GM23338 (cell line): Measurements from ENCODE around the gene SRXN1. TPM values are rescaled to one million over a fixed set of nuclear protein-coding genes. Genes with fewer than 3 reads are reported as not detected.

Experiments used
- ATAC-seq: fragments of 200-7000 bp; cut with Tn5 transposase; 3 replicates; pipeline ENCODE4 v1.9.1; 2020
- DNase-seq: peaks from one replicate; pipeline ENCODE4 v3.0.0-alpha.2; 2015; ENCODE audit warnings: low spot score
- H2AFZ ChIP-seq: fragments of 200-600 bp; sonication (generic); 2 replicates; pipeline ENCODE4 v1.8.0; 2016; ENCODE audit warnings: antibody characterized with exemption, mild to moderate bottlenecking, moderate library complexity
- H3F3A ChIP-seq: fragments of 200-600 bp; sonication (generic); replicated peaks from 2 replicates; pipeline ENCODE4 v1.8.0; 2017; ENCODE audit warnings: antibody characterized with exemption, mixed run types, low read depth
- H3K27ac ChIP-seq: fragments of 200-600 bp; sonication (generic); 2 replicates; pipeline ENCODE4 v1.6.1; 2016; ENCODE audit warnings: low read depth
- H3K27me3 ChIP-seq: fragments of 200-600 bp; sonication (generic); 2 replicates; pipeline ENCODE4 v1.8.0; 2016; ENCODE audit warnings: mild to moderate bottlenecking, mixed run types, moderate library complexity; ENCODE audit not compliant: insufficient read depth
- H3K36me3 ChIP-seq: fragments of 200-600 bp; sonication (generic); 2 replicates; pipeline ENCODE4 v1.8.0; 2016; ENCODE audit warnings: mild to moderate bottlenecking; ENCODE audit not compliant: insufficient read depth
- H3K4me1 ChIP-seq: fragments of 200-600 bp; sonication (generic); 2 replicates; pipeline ENCODE4 v1.8.0; 2016; ENCODE audit warnings: mild to moderate bottlenecking, moderate library complexity; ENCODE audit not compliant: insufficient read depth
- H3K4me2 ChIP-seq: fragments of 200-600 bp; sonication (generic); 2 replicates; pipeline ENCODE4 v1.7.1; 2017; ENCODE audit warnings: mixed run types
- H3K4me3 ChIP-seq: fragments of 200-600 bp; sonication (generic); 2 replicates; pipeline ENCODE4 v1.6.1; 2016; ENCODE audit warnings: mixed run types
- H3K79me2 ChIP-seq: fragments of 200-600 bp; sonication (generic); replicated peaks from 2 replicates; pipeline ENCODE4 v1.8.0; 2017; ENCODE audit warnings: mild to moderate bottlenecking; ENCODE audit not compliant: insufficient read depth
- H3K9me2 ChIP-seq: fragments of 200-600 bp; sonication (generic); 2 replicates; pipeline ENCODE4 v1.8.0; 2017; ENCODE audit not compliant: insufficient read depth
- H4K20me1 ChIP-seq: fragments of 200-600 bp; sonication (generic); replicated peaks from 2 replicates; pipeline ENCODE4 v1.8.0; 2017; ENCODE audit warnings: mild to moderate bottlenecking; ENCODE audit not compliant: insufficient read depth
- H3K27ac Mint-ChIP-seq: 2 replicates; pipeline ENCODE4 v1.8.0; 2020; ENCODE audit warnings: inconsistent platforms, mild to moderate bottlenecking, moderate library complexity, mixed read lengths
- H3K27me3 Mint-ChIP-seq: 3 replicates; pipeline ENCODE4 v1.8.0; 2022; ENCODE audit warnings: low read depth, mild to moderate bottlenecking, moderate library complexity, mixed read lengths, inconsistent platforms; ENCODE audit not compliant: insufficient read depth, poor library complexity
- H3K36me3 Mint-ChIP-seq: 3 replicates; pipeline ENCODE4 v1.8.0; 2021; ENCODE audit warnings: low read depth, mild to moderate bottlenecking, inconsistent platforms, moderate library complexity, mixed read lengths
- H3K4me1 Mint-ChIP-seq: 3 replicates; pipeline ENCODE4 v1.8.0; 2020; ENCODE audit warnings: mild to moderate bottlenecking, inconsistent platforms, mixed read lengths
- H3K4me3 Mint-ChIP-seq: 3 replicates; pipeline ENCODE4 v1.8.0; 2021; ENCODE audit warnings: moderate library complexity, mild to moderate bottlenecking, inconsistent platforms, mixed read lengths
- H3K9me3 Mint-ChIP-seq: 3 replicates; pipeline ENCODE4 v1.8.0; 2020; ENCODE audit warnings: moderate library complexity, mild to moderate bottlenecking, inconsistent platforms, mixed read lengths
- CREB1 ChIP-seq: fragments of 250-450 bp; sonication (Bioruptor Pico); IDR thresholded peaks from 2 replicates; pipeline ENCODE4 v1.5.0; 2020; ENCODE audit warnings: low read depth, mild to moderate bottlenecking, moderate library complexity
- JUNB ChIP-seq: IDR thresholded peaks from one replicate; pipeline ENCODE4 v1.6.1; 2016; ENCODE audit warnings: antibody characterized with exemption; ENCODE audit not compliant: unreplicated experiment
- NANOG ChIP-seq: IDR thresholded peaks from 2 replicates; pipeline ENCODE4 v1.6.1; 2016; ENCODE audit warnings: antibody characterized with exemption, borderline replicate concordance
- POLR2AphosphoS5 ChIP-seq: IDR thresholded peaks from 2 replicates; pipeline ENCODE4 v1.6.1; 2016; ENCODE audit warnings: antibody characterized with exemption, low read depth
- ZNF331 ChIP-seq: fragments of 250-450 bp; sonication (Bioruptor Pico); IDR thresholded peaks from 2 replicates; pipeline ENCODE4 v1.5.0; 2020; ENCODE audit warnings: low read depth, mild to moderate bottlenecking, moderate library complexity
- polyA plus RNA-seq: library from polyadenylated mRNA; unstranded; fragments of >200 nt; fragmentation: Nextera tagmentation; extraction: Ambion mirVana; gene quantifications from 2 replicates; pipeline ENCODE4 v1.2.1, GENCODE V29; 2016
- total RNA-seq: library from RNA; depleted of rRNA; stranded (reverse); fragments of >200 nt; shearing (Covaris generic); gene quantifications from 2 replicates; pipeline ENCODE4 v1.2.3, GENCODE V29; 2014
- TF ChIP-seq, protein P1 (sequence below): IDR thresholded peaks from one replicate; pipeline ENCODE4 v1.6.1; 2018; ENCODE audit warnings: antibody characterized with exemption; ENCODE audit not compliant: unreplicated experiment
- TF ChIP-seq, protein P2 (sequence below), 2 experiments: fragments of 200-600 bp in 1 of 2; sonication (generic) in 1 of 2; conservative IDR thresholded peaks; 2 replicates each; pipeline versions ENCODE4 v1.5.1 to v1.6.1; 2016 to 2017; ENCODE audit warnings: antibody characterized with exemption in 2 of 2, low read depth in 2 of 2, mild to moderate bottlenecking in 2 of 2, moderate library complexity in 1 of 2
- TF ChIP-seq, protein P3 (sequence below): fragments of 250-450 bp; sonication (Bioruptor Pico); IDR thresholded peaks from 2 replicates; pipeline ENCODE4 v1.5.0; 2020; ENCODE audit warnings: mild to moderate bottlenecking, moderate library complexity

The SRXN1 gene
- total and polyA plus RNA-seq, 2 experiments from 2014 or later, result 8.4 to 26.6 TPM

- H3F3A ChIP-seq, result no peaks in the 10 kb centered on the region
- no peak overlapping the region for H3K4me3 Mint-ChIP-seq
- ATAC-seq (no peak), DNase-seq (no peak)
- no peaks in the 10 kb centered on the region for H3K27me3 ChIP-seq
- peaks cover 14% of the 10 kb centered on the region for H3K4me1 Mint-ChIP-seq
- no peak for TF ChIP-seq NANOG
- TF ChIP-seq, protein P1, sequence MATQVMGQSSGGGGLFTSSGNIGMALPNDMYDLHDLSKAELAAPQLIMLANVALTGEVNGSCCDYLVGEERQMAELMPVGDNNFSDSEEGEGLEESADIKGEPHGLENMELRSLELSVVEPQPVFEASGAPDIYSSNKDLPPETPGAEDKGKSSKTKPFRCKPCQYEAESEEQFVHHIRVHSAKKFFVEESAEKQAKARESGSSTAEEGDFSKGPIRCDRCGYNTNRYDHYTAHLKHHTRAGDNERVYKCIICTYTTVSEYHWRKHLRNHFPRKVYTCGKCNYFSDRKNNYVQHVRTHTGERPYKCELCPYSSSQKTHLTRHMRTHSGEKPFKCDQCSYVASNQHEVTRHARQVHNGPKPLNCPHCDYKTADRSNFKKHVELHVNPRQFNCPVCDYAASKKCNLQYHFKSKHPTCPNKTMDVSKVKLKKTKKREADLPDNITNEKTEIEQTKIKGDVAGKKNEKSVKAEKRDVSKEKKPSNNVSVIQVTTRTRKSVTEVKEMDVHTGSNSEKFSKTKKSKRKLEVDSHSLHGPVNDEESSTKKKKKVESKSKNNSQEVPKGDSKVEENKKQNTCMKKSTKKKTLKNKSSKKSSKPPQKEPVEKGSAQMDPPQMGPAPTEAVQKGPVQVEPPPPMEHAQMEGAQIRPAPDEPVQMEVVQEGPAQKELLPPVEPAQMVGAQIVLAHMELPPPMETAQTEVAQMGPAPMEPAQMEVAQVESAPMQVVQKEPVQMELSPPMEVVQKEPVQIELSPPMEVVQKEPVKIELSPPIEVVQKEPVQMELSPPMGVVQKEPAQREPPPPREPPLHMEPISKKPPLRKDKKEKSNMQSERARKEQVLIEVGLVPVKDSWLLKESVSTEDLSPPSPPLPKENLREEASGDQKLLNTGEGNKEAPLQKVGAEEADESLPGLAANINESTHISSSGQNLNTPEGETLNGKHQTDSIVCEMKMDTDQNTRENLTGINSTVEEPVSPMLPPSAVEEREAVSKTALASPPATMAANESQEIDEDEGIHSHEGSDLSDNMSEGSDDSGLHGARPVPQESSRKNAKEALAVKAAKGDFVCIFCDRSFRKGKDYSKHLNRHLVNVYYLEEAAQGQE, result no peak
- TF ChIP-seq ZNF331 (CRISPR knock-in tag), result no peak
- TF ChIP-seq, protein P2, sequence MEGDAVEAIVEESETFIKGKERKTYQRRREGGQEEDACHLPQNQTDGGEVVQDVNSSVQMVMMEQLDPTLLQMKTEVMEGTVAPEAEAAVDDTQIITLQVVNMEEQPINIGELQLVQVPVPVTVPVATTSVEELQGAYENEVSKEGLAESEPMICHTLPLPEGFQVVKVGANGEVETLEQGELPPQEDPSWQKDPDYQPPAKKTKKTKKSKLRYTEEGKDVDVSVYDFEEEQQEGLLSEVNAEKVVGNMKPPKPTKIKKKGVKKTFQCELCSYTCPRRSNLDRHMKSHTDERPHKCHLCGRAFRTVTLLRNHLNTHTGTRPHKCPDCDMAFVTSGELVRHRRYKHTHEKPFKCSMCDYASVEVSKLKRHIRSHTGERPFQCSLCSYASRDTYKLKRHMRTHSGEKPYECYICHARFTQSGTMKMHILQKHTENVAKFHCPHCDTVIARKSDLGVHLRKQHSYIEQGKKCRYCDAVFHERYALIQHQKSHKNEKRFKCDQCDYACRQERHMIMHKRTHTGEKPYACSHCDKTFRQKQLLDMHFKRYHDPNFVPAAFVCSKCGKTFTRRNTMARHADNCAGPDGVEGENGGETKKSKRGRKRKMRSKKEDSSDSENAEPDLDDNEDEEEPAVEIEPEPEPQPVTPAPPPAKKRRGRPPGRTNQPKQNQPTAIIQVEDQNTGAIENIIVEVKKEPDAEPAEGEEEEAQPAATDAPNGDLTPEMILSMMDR (conservative IDR thresholded peaks at IDR 0.05; ENCODE audit: low read depth in 2 of 2), result no peak
- no peak overlapping the region for H3K27ac ChIP-seq
- no peaks in the 10 kb centered on the region for H3K36me3 ChIP-seq
- H3K9me3 Mint-ChIP-seq, result peaks cover 8% of the 10 kb centered on the region; the same call in 2 of the 3 replicates
- H3K4me3 ChIP-seq, result no peak overlapping the region
- H3K27me3 Mint-ChIP-seq, result peaks cover 6% of the 10 kb centered on the region
- no peak overlapping the region for H3K4me2 ChIP-seq
- H4K20me1 ChIP-seq, result no peaks in the 10 kb centered on the region
- H3K4me1 ChIP-seq, result 0 out of 2 replicates have a peak, but pooled peaks cover under 1% of the 10 kb centered on the region
- no peaks in the 10 kb centered on the region for H3K9me2 ChIP-seq
- H3K36me3 Mint-ChIP-seq, result no peaks in the 10 kb centered on the region; the same call in 2 of the 3 replicates
- H3K27ac Mint-ChIP-seq, result no peak overlapping the region
- no peak overlapping the region for H2AFZ ChIP-seq
- H3K79me2 ChIP-seq, result no peaks in the 10 kb centered on the region
These were observed 34.9 kb downstream of the SRXN1 start for GRCh38 chr20:617934-618690.

DNA sequence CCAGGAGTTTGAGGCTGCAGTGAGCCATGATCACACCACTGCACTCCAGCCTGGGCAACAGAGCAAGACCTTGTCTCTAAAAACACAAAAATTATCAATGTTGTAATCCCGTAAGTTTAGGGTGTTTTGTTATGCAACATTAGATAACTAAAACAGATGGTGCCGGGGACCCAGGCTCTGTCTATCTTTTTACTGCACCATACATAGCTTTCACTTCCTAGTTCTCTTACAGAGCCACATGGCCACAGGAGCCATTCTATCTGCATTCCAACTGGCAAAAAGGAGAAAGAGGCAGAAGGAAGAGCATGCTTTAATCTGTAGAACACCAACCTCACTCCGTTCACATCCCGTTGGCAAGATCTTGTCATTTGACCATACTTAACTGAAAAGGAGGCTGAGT, 37.5 kb downstream of the SRXN1 start:
- Histone ChIP-seq H3K9me2 (no peaks in the 10 kb centered on the region), H3K4me1 (peaks cover 8% of the 10 kb centered on the region; the same call in 1 of the 2 replicates), H3F3A (peaks cover 8% of the 10 kb centered on the region), H2AFZ (no peak overlapping the region), H4K20me1 (no peaks in the 10 kb centered on the region; the same call in 1 of the 2 replicates), H3K4me2 (no peak overlapping the region), H3K4me3 (no peak overlapping the region), H3K27ac (no peak overlapping the region), H3K36me3 (no peaks in the 10 kb centered on the region), H3K27me3 (peaks cover 10% of the 10 kb centered on the region), H3K79me2 (no peaks in the 10 kb centered on the region)
- H3K27me3 Mint-ChIP-seq, result peaks cover 15% of the 10 kb centered on the region
- no peak overlapping the region for H3K27ac Mint-ChIP-seq
- ATAC-seq, result no peak
- H3K36me3 Mint-ChIP-seq, result no peaks in the 10 kb centered on the region; the same call in 2 of the 3 replicates
- peaks cover 22% of the 10 kb centered on the region for H3K4me1 Mint-ChIP-seq
- H3K4me3 Mint-ChIP-seq, result no peak overlapping the region
- peaks cover 8% of the 10 kb centered on the region; the same call in 2 of the 3 replicates for H3K9me3 Mint-ChIP-seq
- DNase-seq, result no peak
- TF ChIP-seq, protein P3, sequence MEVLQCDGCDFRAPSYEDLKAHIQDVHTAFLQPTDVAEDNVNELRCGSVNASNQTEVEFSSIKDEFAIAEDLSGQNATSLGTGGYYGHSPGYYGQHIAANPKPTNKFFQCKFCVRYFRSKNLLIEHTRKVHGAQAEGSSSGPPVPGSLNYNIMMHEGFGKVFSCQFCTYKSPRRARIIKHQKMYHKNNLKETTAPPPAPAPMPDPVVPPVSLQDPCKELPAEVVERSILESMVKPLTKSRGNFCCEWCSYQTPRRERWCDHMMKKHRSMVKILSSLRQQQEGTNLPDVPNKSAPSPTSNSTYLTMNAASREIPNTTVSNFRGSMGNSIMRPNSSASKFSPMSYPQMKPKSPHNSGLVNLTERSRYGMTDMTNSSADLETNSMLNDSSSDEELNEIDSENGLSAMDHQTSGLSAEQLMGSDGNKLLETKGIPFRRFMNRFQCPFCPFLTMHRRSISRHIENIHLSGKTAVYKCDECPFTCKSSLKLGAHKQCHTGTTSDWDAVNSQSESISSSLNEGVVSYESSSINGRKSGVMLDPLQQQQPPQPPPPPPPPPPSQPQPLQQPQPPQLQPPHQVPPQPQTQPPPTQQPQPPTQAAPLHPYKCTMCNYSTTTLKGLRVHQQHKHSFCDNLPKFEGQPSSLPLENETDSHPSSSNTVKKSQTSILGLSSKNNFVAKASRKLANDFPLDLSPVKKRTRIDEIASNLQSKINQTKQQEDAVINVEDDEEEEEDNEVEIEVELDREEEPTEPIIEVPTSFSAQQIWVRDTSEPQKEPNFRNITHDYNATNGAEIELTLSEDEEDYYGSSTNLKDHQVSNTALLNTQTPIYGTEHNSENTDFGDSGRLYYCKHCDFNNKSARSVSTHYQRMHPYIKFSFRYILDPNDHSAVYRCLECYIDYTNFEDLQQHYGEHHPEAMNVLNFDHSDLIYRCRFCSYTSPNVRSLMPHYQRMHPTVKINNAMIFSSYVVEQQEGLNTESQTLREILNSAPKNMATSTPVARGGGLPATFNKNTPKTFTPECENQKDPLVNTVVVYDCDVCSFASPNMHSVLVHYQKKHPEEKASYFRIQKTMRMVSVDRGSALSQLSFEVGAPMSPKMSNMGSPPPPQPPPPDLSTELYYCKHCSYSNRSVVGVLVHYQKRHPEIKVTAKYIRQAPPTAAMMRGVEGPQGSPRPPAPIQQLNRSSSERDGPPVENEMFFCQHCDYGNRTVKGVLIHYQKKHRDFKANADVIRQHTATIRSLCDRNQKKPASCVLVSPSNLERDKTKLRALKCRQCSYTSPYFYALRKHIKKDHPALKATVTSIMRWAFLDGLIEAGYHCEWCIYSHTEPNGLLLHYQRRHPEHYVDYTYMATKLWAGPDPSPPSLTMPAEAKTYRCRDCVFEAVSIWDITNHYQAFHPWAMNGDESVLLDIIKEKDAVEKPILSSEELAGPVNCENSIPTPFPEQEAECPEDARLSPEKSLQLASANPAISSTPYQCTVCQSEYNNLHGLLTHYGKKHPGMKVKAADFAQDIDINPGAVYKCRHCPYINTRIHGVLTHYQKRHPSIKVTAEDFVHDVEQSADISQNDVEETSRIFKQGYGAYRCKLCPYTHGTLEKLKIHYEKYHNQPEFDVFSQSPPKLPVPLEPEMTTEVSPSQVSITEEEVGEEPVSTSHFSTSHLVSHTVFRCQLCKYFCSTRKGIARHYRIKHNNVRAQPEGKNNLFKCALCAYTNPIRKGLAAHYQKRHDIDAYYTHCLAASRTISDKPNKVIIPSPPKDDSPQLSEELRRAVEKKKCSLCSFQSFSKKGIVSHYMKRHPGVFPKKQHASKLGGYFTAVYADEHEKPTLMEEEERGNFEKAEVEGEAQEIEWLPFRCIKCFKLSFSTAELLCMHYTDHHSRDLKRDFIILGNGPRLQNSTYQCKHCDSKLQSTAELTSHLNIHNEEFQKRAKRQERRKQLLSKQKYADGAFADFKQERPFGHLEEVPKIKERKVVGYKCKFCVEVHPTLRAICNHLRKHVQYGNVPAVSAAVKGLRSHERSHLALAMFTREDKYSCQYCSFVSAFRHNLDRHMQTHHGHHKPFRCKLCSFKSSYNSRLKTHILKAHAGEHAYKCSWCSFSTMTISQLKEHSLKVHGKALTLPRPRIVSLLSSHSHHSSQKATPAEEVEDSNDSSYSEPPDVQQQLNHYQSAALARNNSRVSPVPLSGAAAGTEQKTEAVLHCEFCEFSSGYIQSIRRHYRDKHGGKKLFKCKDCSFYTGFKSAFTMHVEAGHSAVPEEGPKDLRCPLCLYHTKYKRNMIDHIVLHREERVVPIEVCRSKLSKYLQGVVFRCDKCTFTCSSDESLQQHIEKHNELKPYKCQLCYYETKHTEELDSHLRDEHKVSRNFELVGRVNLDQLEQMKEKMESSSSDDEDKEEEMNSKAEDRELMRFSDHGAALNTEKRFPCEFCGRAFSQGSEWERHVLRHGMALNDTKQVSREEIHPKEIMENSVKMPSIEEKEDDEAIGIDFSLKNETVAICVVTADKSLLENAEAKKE, result no peak
- no peak for TF ChIP-seq POLR2AphosphoS5
- no peak for TF ChIP-seq CREB1
- no peak for TF ChIP-seq JUNB
